Parathyroid adenoma (tissue), 2 donors: ENCODE measurements around the gene MET.
"Not testable (repeated sequence)": the region's sequence is repeated elsewhere in the genome, so short reads cannot be mapped to it uniquely, and the experiment has no call there.

Experiments
- H2AFZ ChIP-seq: fragments of 300-600 bp; sonication (generic); one replicate; pipeline ENCODE4 v1.7.0; 2017; ENCODE audit warnings: antibody characterized with exemption, mild to moderate bottlenecking
- H3K27ac ChIP-seq: fragments of 300-600 bp; sonication (generic); one replicate; pipeline ENCODE4 v1.7.0; 2017
- H3K27me3 ChIP-seq: fragments of 300-600 bp; sonication (generic); one replicate; pipeline ENCODE4 v1.7.0; 2017; ENCODE audit warnings: low read length; ENCODE audit not compliant: control insufficient read depth, insufficient read depth
- H3K36me3 ChIP-seq: fragments of 300-600 bp; sonication (generic); one replicate; pipeline ENCODE4 v1.7.0; 2017; ENCODE audit warnings: low read length; ENCODE audit not compliant: control insufficient read depth, insufficient read depth
- H3K4me1 ChIP-seq: fragments of 300-600 bp; sonication (generic); one replicate; pipeline ENCODE4 v1.7.0; 2017; ENCODE audit warnings: control low read depth
- H3K4me2 ChIP-seq: fragments of 300-600 bp; sonication (generic); one replicate; pipeline ENCODE4 v1.7.0; 2017; ENCODE audit warnings: low read length
- H3K4me3 ChIP-seq: fragments of 300-600 bp; sonication (generic); one replicate; pipeline ENCODE4 v1.7.0; 2017; ENCODE audit warnings: low read depth, low read length
- H3K79me2 ChIP-seq: fragments of 300-600 bp; sonication (generic); one replicate; pipeline ENCODE4 v1.7.0; 2017; ENCODE audit warnings: control low read depth
- H3K9ac ChIP-seq: fragments of 300-600 bp; sonication (generic); one replicate; pipeline ENCODE4 v1.7.0; 2017; ENCODE audit warnings: mild to moderate bottlenecking
- H3K9me3 ChIP-seq: fragments of 300-600 bp; sonication (generic); one replicate; pipeline ENCODE4 v1.7.0; 2017; ENCODE audit warnings: low read length; ENCODE audit not compliant: control insufficient read depth
- TF ChIP-seq, protein P1 (sequence below): fragments of 300-600 bp; sonication (generic); IDR thresholded peaks from one replicate; pipeline ENCODE4 v1.7.0; 2017; ENCODE audit warnings: antibody characterized with exemption, mild to moderate bottlenecking
- donor health status: primary hyperparathyroidism.

The MET gene

DNA sequence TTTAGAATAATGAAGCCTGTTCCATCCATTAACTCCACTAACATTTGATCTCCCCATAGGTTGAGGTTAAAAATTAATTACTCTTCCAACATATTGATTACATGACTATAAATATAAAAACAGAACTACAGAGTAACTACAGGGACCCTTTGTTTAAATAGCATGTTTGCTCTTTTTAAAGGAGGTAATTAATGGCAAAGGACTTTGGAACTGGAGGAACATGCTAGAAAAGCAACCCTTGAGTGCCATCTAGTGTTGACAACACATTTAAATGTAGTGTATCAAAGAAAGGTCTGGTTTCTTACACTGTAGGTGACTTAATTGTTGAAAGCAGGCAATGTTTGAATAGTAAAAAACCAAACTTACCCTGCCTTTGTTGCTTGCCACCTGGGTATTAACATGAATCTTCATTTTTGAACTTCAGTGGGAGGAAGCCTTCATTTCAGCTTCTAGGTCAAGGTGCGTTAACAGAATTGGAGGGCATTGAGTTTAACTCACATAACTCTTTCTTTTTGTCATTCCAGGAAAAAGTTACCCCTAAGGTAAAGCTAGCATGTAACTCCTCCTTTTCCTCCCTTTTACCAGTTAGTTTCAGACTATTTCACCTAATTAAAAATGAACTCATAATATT is 137.8 kb downstream of the MET start:
- H3K27ac ChIP-seq = no peak overlapping the region
- H3K4me1 ChIP-seq = peaks cover 10% of the 10 kb centered on the region
- TF ChIP-seq, protein P1, sequence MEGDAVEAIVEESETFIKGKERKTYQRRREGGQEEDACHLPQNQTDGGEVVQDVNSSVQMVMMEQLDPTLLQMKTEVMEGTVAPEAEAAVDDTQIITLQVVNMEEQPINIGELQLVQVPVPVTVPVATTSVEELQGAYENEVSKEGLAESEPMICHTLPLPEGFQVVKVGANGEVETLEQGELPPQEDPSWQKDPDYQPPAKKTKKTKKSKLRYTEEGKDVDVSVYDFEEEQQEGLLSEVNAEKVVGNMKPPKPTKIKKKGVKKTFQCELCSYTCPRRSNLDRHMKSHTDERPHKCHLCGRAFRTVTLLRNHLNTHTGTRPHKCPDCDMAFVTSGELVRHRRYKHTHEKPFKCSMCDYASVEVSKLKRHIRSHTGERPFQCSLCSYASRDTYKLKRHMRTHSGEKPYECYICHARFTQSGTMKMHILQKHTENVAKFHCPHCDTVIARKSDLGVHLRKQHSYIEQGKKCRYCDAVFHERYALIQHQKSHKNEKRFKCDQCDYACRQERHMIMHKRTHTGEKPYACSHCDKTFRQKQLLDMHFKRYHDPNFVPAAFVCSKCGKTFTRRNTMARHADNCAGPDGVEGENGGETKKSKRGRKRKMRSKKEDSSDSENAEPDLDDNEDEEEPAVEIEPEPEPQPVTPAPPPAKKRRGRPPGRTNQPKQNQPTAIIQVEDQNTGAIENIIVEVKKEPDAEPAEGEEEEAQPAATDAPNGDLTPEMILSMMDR = peak; percentile 55
- no peak overlapping the region for H3K4me2 ChIP-seq
- no peaks in the 10 kb centered on the region for H3K79me2 ChIP-seq
- H3K9ac ChIP-seq = no peak overlapping the region
- H3K27me3 ChIP-seq = no peaks in the 10 kb centered on the region
- peak overlapping the region; percentile 43 for H2AFZ ChIP-seq
- H3K4me3 ChIP-seq = no peak overlapping the region
- H3K36me3 ChIP-seq = no peaks in the 10 kb centered on the region
- no peaks in the 10 kb centered on the region for H3K9me3 ChIP-seq

DNA sequence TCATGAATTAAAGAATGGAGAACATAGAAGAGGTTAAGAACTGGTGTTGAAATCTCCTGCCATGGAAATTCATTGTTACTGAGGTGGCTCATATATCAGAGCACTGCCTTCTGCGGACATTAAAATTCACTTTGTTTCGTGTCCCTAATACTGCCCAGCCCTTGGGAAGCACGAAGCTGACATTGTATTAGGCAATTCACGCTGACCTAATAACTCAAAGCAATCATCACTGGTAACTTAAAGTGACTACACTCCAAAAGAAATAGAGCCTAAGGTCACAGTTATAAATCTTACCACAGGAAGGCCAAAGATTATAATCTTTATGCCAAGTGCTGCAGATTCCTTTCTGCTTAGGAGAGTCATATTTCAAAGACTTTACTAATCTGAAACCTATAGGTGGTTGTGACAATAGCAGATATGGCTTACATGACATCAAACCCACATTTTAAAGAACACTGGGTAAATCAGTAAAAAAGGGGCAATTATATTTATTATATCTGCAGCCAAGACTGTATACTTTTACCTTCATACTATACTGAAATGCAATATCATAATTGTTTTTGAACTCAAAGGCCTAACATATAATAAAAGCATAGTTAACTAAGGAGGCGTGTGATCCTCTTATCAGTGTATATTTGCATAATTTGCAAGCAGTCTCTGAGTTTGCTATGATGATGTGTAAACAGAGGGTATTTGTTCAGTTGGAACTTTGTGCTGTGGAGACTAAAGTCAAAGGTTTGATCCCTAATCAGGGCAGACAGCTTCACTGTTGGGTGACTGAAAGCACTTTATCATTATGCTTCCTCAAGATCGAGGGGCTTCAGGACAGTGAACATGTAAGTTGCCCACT is 138.5 kb downstream of the MET start:
- no peak overlapping the region for H3K4me3 ChIP-seq
- peaks cover 10% of the 10 kb centered on the region for H3K4me1 ChIP-seq
- no peak overlapping the region for H3K9ac ChIP-seq
- no peaks in the 10 kb centered on the region for H3K27me3 ChIP-seq
- no peaks in the 10 kb centered on the region for H3K79me2 ChIP-seq
- TF ChIP-seq, protein P1 = no peak
- no peak overlapping the region for H3K4me2 ChIP-seq
- H3K27ac ChIP-seq = no peak overlapping the region
- peak overlapping the region; percentile 43 for H2AFZ ChIP-seq
- no peaks in the 10 kb centered on the region for H3K36me3 ChIP-seq
- no peaks in the 10 kb centered on the region for H3K9me3 ChIP-seq

DNA sequence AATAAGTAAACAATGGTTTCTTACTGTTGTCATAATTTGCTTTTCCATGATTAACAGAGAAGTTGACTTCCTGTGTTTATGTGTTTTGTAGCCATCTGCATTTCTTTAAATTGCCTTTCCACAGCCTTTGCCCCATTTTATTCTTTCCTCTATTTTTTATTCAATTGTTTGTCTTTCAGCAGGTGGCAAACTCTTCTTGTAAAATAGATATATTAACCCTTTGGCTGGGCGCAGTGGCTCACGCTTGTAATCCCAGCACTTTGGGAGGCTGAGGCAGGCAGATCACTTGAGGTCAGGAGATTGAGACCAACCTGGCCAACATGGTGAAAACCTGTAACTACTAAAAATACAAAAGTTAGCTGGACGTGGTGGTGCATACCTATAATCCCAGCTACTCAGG is 139.8 kb downstream of the MET start:
- H3K9ac ChIP-seq = no peak overlapping the region
- no peaks in the 10 kb centered on the region for H3K9me3 ChIP-seq
- H3K4me1 ChIP-seq = peaks cover 10% of the 10 kb centered on the region
- H3K4me2 ChIP-seq = no peak overlapping the region
- H3K79me2 ChIP-seq = no peaks in the 10 kb centered on the region
- no peaks in the 10 kb centered on the region for H3K36me3 ChIP-seq
- no peak overlapping the region for H3K4me3 ChIP-seq
- H3K27ac ChIP-seq = no peak overlapping the region
- H3K27me3 ChIP-seq = no peaks in the 10 kb centered on the region
- TF ChIP-seq, protein P1 = no peak
- no peak overlapping the region for H2AFZ ChIP-seq

DNA sequence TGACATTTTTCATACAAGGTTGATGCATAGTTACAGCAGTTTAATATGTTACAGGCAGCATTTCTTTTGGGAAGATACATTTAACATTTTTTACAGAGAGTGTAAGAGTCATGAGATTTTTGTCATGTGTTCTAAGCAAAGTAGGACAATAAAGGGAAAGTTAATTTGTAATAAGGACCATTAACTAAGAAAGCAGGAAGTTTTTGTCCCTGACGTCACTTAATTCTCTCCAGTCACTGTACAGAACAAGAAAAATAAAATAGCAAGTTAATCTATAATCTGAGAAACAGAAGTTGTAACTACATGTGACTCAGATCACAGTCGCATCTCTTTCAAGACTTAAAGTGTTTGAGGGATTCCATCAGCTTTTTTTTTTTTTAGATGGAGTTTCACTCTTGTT is 140.9 kb downstream of the MET start:
- no peak overlapping the region for H3K27ac ChIP-seq
- H2AFZ ChIP-seq = no peak overlapping the region
- H3K4me3 ChIP-seq = no peak overlapping the region

DNA sequence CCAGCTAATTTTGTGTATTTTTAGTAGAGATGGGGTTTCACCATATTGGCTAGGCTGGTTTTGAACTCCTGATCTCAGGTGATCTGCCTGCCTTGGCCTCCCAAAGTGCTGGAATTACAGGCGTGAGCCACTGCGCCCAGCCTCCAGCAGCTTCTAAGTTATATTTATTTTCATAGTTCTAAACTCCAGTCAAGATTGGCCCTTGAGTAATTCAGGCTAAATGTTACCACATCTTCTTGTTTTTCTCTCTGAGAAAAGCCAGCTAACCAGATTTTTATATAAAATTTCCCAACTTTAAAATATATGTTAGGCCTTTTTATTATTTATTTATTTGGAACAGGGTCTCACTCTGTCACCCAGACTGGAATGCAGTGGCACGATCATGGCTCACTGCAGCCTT is 141.4 kb downstream of the MET start:
- H3K27ac ChIP-seq = not testable (repeated sequence)

More for the DNA sequence above, 140.9 kb downstream of the MET start:
- H3K9ac ChIP-seq = no peak overlapping the region
- TF ChIP-seq, protein P1 = no peak
- H3K79me2 ChIP-seq = no peaks in the 10 kb centered on the region
- H3K4me2 ChIP-seq = no peak overlapping the region
- no peaks in the 10 kb centered on the region for H3K36me3 ChIP-seq
- peaks cover 10% of the 10 kb centered on the region for H3K4me1 ChIP-seq
- no peaks in the 10 kb centered on the region for H3K27me3 ChIP-seq
- no peaks in the 10 kb centered on the region for H3K9me3 ChIP-seq

More for the DNA sequence above, 141.4 kb downstream of the MET start:
- peaks cover 10% of the 10 kb centered on the region for H3K4me1 ChIP-seq
- not testable (repeated sequence) for H3K9ac ChIP-seq, H3K9me3 ChIP-seq, H3K36me3 ChIP-seq, H2AFZ ChIP-seq, H3K4me2 ChIP-seq, H3K27me3 ChIP-seq, H3K79me2 ChIP-seq, H3K4me3 ChIP-seq
